ENCODE measurements around the gene SMPDL3B. TPM values are rescaled to one million over a fixed set of nuclear protein-coding genes. Genes with fewer than 3 reads are reported as not detected.

SMPDL3B gene
- polyA plus RNA-seq, 1 donor from 2014 or later: not detected

DNA sequence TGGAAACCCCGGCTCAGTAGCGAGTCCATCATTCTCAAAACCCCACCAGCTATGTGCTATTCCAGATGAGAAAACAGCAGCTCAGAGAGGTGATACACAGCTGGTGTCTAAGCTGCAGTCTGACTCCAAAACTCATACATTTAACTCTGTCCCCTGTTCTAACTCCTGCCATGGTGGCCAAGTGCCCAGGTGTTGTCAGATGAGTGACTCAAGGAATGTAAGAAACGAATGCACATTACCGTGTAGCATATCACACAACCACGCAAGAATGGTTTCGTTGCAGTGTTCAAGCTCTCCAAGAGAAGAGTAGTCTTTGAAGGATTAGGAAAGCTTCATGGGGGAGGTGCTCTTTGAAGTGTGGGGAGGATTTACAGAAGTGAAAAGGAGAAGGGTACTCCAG, 20.3 kb downstream of the SMPDL3B start:
- Mint-ChIP-seq H3K27ac (no peak overlapping the region), H3K36me3 (no peaks in the 10 kb centered on the region), H3K9me3 (no peaks in the 10 kb centered on the region), H3K4me1 (peaks cover 2 to 5% (median 3%) of the 10 kb centered on the region in 3 donors), H3K27me3 (peaks cover 4% of the 10 kb centered on the region), H3K4me3 (peak overlapping the region in 2 of 4 donors; percentile 41 to 61)

DNA sequence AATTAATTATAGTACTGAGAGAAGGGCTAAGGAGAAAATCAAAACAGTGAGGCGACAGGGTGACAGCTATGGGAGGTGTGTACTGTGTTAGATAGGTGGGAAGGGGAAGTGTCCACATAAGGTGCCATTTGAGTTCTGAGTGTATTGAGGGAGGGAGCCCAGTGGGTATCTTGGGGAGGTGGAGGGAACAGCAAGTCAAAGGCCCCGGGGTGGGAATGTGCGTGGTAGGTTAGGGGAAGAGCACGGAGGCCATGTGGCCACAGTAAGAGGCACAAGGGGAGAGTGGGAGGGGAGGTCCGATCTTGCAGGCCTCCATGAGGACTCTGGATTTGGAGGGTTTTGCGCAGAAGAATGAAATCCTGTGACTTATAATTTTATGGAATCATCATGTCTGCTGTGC, 22.0 kb downstream of the SMPDL3B start:
- Mint-ChIP-seq H3K4me3 (peak overlapping the region in 1 of 4 donors; percentile 83), H3K27ac (no peak overlapping the region), H3K9me3 (no peaks in the 10 kb centered on the region), H3K36me3 (no peaks in the 10 kb centered on the region), H3K4me1 (peaks cover 4 to 13% (median 5%) of the 10 kb centered on the region in 3 donors), H3K27me3 (peaks cover 4% of the 10 kb centered on the region)

GRCh38 chr1:27957655-27958054, 22.9 kb downstream of the SMPDL3B start:
- peak overlapping the region in 2 of 4 donors; percentile 58 to 83 for H3K4me3 Mint-ChIP-seq

GRCh38 chr1:27958513-27958912, 23.7 kb downstream of the SMPDL3B start:
- Mint-ChIP-seq H3K9me3 (no peaks in the 10 kb centered on the region), H3K4me3 (peak overlapping the region in 2 of 4 donors; percentile 74 to 83), H3K36me3 (no peaks in the 10 kb centered on the region), H3K27ac (no peak overlapping the region), H3K4me1 (peaks cover 4 to 16% (median 5%) of the 10 kb centered on the region in 3 donors), H3K27me3 (peaks cover 2% of the 10 kb centered on the region)

More at GRCh38 chr1:27957655-27958054, 22.9 kb downstream of the SMPDL3B start:
- Mint-ChIP-seq H3K27ac (no peak overlapping the region), H3K9me3 (no peaks in the 10 kb centered on the region), H3K4me1 (peaks cover 4 to 16% (median 5%) of the 10 kb centered on the region in 3 donors), H3K27me3 (peaks cover 2% of the 10 kb centered on the region), H3K36me3 (no peaks in the 10 kb centered on the region)

DNA sequence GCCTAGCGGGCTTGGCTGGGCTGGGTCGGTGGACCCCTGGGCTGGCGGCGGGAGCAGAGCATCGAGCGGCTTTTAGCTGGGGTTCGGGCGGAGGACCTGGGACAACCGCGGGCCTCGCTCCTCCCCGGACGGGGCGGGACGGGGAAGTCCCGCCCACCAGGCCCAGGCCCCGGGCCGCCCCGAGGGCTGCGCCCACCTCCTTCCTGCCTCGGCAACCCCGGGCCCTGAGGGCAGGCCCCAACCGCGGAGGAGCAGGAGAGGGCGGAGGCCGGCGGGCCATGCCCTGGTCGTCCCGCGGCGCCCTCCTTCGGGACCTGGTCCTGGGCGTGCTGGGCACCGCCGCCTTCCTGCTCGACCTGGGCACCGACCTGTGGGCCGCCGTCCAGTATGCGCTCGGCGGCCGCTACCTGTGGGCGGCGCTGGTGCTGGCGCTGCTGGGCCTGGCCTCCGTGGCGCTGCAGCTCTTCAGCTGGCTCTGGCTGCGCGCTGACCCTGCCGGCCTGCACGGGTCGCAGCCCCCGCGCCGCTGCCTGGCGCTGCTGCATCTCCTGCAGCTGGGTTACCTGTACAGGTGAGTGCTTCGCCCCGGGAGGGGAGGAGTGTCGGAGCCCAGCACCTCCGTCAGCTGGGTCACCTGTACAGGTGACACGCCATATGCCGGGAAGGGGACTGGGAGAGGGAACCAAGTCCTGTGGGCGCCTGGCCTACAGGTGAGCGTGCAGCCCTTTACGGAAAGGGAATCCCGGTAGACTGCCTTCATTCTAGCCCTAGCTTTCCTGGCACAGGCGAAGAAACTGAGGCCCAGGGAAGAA, 25.2 kb downstream of the SMPDL3B start, which contains the start of gene XKR8:
XKR8 (plus strand) TSS at position 182 of the 812 bp plus-strand sequence; CDS start at position 279, 97 bp downstream.
- Mint-ChIP-seq H3K4me1 (peaks cover 4 to 16% (median 5%) of the 10 kb centered on the region in 3 donors), H3K27me3 (no peaks in the 10 kb centered on the region), H3K4me3 (peak within 1 kb of the TSS; percentile 85 to 94 (median 90)), H3K27ac (peak within 1 kb of the TSS; percentile 64 to 86 (median 73)), H3K36me3 (no peaks in the 10 kb centered on the region), H3K9me3 (no peaks in the 10 kb centered on the region)

- Mint-ChIP-seq H3K36me3 (no peaks in the 10 kb centered on the region), H3K27me3 (no peaks in the 10 kb centered on the region), H3K9me3 (no peaks in the 10 kb centered on the region), H3K27ac (peak overlapping the region; percentile 46 to 87 (median 64)), H3K4me3 (peak overlapping the region; percentile 79 to 89 (median 86)), H3K4me1 (peaks cover 4 to 16% (median 5%) of the 10 kb centered on the region in 3 donors)
Measured at GRCh38 chr1:27960762-27961645, 26.2 kb downstream of the SMPDL3B start.

GRCh38 chr1:27961646-27962221, 26.9 kb downstream of the SMPDL3B start:
- Mint-ChIP-seq H3K27ac (peak overlapping the region; percentile 39 to 87 (median 64)), H3K9me3 (no peaks in the 10 kb centered on the region), H3K27me3 (no peaks in the 10 kb centered on the region), H3K4me1 (peaks cover 4 to 16% (median 5%) of the 10 kb centered on the region in 3 donors), H3K4me3 (peak overlapping the region; percentile 52 to 85 (median 77)), H3K36me3 (no peaks in the 10 kb centered on the region)

GRCh38 chr1:27963393-27963792, 28.6 kb downstream of the SMPDL3B start:
- H3K36me3 Mint-ChIP-seq: peaks cover 1% of the 10 kb centered on the region
- H3K9me3 Mint-ChIP-seq: no peaks in the 10 kb centered on the region
- no peaks in the 10 kb centered on the region for H3K27me3 Mint-ChIP-seq
- H3K4me3 Mint-ChIP-seq: peak overlapping the region in 1 of 4 donors; percentile 85
- H3K4me1 Mint-ChIP-seq: peaks cover 4 to 16% (median 5%) of the 10 kb centered on the region in 3 donors
- H3K27ac Mint-ChIP-seq: peak overlapping the region in 1 of 3 donors; percentile 47

DNA sequence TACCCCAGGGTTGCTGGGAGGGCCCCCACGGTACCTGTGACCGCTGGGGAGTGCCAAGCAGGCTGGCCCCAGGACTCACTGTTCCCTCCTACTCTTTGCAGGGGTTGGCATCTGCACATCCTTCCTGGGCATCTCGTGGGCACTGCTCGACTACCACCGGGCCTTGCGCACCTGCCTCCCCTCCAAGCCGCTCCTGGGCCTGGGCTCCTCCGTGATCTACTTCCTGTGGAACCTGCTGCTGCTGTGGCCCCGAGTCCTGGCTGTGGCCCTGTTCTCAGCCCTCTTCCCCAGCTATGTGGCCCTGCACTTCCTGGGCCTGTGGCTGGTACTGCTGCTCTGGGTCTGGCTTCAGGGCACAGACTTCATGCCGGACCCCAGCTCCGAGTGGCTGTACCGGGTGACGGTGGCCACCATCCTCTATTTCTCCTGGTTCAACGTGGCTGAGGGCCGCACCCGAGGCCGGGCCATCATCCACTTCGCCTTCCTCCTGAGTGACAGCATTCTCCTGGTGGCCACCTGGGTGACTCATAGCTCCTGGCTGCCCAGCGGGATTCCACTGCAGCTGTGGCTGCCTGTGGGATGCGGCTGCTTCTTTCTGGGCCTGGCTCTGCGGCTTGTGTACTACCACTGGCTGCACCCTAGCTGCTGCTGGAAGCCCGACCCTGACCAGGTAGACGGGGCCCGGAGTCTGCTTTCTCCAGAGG, 31.8 kb downstream of the SMPDL3B start:
- Mint-ChIP-seq H3K9me3 (no peaks in the 10 kb centered on the region), H3K36me3 (peaks cover 4% of the 10 kb centered on the region), H3K27ac (no peak overlapping the region), H3K4me3 (no peak overlapping the region), H3K4me1 (peaks cover 5 to 11% (median 5%) of the 10 kb centered on the region in 3 donors), H3K27me3 (no peaks in the 10 kb centered on the region)

DNA sequence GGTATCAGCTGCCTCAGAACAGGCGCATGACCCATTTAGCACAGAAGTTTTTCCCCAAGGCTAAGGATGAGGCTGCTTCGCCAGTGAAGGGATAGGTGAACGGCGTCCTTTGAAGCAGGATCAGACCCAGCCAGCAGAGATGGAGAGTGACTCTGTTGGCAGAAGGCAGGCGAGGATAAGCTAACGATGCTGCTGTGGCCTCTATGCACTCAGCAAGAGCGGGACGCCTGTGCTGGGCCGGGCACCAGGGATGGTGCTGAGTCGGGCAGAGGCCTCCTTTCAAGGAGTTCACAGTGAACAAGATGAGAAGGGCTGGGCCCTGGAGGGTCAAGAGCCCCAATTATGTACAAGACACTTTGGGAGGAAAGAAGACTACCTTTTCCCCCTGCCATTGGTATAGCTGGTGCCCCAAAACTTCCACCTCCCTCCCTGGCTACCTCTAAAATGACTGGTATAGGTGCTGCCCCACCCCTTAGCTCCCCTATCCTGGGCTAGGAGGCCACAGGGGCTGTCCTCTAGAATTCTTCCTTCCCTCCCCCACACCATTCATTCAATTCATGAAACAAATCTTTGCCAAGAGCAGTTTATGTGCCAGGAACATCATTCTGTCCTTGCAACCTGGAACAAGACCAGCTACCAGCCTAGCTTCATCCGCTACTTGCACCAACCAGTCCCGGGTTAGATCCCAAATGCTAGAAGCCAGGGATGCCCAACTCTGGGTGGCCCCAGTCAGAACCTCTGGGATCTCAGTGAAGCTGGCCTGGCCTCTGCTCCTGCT, 32.5 kb downstream of the SMPDL3B start:
- Mint-ChIP-seq H3K27ac (peak overlapping the region in 1 of 3 donors; percentile 89), H3K4me1 (peaks cover 5 to 6% (median 5%) of the 10 kb centered on the region in 3 donors), H3K9me3 (no peaks in the 10 kb centered on the region), H3K4me3 (no peak overlapping the region), H3K27me3 (no peaks in the 10 kb centered on the region), H3K36me3 (peaks cover 4% of the 10 kb centered on the region)

- peak overlapping the region in 2 of 3 donors; percentile 42 to 89 for H3K27ac Mint-ChIP-seq
- H3K9me3 Mint-ChIP-seq: no peaks in the 10 kb centered on the region
- peaks cover 5 to 6% (median 5%) of the 10 kb centered on the region in 3 donors for H3K4me1 Mint-ChIP-seq
- H3K36me3 Mint-ChIP-seq: peaks cover 4% of the 10 kb centered on the region
- H3K27me3 Mint-ChIP-seq: no peaks in the 10 kb centered on the region
- H3K4me3 Mint-ChIP-seq: no peak overlapping the region
Measured at GRCh38 chr1:27967884-27968466, 33.2 kb downstream of the SMPDL3B start.

GRCh38 chr1:27968692-27969091, 33.9 kb downstream of the SMPDL3B start:
- peak overlapping the region in 1 of 4 donors; percentile 18 for H3K4me3 Mint-ChIP-seq
- peaks cover 4% of the 10 kb centered on the region for H3K36me3 Mint-ChIP-seq
- H3K9me3 Mint-ChIP-seq: no peaks in the 10 kb centered on the region
- H3K4me1 Mint-ChIP-seq: peaks cover 5 to 6% (median 5%) of the 10 kb centered on the region in 3 donors
- no peaks in the 10 kb centered on the region for H3K27me3 Mint-ChIP-seq
- peak overlapping the region in 2 of 3 donors; percentile 42 to 73 for H3K27ac Mint-ChIP-seq

GRCh38 chr1:27970401-27970800, 35.6 kb downstream of the SMPDL3B start:
- no peak overlapping the region for H3K4me3 Mint-ChIP-seq
- peaks cover 5 to 6% (median 5%) of the 10 kb centered on the region in 3 donors for H3K4me1 Mint-ChIP-seq
- H3K27me3 Mint-ChIP-seq: no peaks in the 10 kb centered on the region
- no peaks in the 10 kb centered on the region for H3K9me3 Mint-ChIP-seq
- H3K36me3 Mint-ChIP-seq: peaks cover 4% of the 10 kb centered on the region
- H3K27ac Mint-ChIP-seq: peak overlapping the region in 2 of 3 donors; percentile 48 to 77

All from IgD-negative memory B cell (primary cell).